Measurements from ENCODE around the gene SPAG9. TPM values are rescaled to one million over a fixed set of nuclear protein-coding genes. Genes with fewer than 3 reads are reported as not detected.
"Not testable (repeated sequence)": the region's sequence is repeated elsewhere in the genome, so short reads cannot be mapped to it uniquely, and the experiment has no call there.

Gene SPAG9
- total RNA-seq, 1 donor from 2014 or later: 55.4 TPM

DNA sequence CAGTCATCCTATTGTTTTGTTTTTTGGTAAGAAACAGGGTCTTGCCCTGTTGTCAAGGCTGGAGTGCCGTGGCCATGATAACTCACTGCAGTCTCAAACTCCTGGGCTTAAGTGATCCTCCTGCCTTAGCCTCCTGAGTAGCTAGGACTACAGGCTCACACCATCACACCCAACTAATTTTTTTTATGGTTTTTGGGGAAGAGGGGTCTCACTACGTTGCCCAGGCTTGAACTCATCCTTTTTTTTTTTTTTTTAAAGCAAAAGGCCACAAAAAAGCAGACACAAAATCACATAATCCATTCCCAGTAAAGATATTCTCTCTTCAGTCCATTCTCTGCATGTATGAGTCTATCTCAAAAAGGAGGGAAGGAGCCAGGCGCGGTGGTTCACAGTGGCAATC lies 5.5 kb downstream of the SPAG9 start:
- H3K4me3 Mint-ChIP-seq (ENCODE audit: low read depth): no peak overlapping the region
- DNase-seq (ENCODE audit: low spot score, unreplicated experiment): no peak
- no peaks in the 10 kb centered on the region for H3K9me3 Mint-ChIP-seq (ENCODE audit: low read depth)
- peak overlapping the region; percentile 18 for H3K27ac Mint-ChIP-seq
- peaks cover 3% of the 10 kb centered on the region for H3K36me3 Mint-ChIP-seq (ENCODE audit: insufficient read depth)
- TF ChIP-seq, protein P1, sequence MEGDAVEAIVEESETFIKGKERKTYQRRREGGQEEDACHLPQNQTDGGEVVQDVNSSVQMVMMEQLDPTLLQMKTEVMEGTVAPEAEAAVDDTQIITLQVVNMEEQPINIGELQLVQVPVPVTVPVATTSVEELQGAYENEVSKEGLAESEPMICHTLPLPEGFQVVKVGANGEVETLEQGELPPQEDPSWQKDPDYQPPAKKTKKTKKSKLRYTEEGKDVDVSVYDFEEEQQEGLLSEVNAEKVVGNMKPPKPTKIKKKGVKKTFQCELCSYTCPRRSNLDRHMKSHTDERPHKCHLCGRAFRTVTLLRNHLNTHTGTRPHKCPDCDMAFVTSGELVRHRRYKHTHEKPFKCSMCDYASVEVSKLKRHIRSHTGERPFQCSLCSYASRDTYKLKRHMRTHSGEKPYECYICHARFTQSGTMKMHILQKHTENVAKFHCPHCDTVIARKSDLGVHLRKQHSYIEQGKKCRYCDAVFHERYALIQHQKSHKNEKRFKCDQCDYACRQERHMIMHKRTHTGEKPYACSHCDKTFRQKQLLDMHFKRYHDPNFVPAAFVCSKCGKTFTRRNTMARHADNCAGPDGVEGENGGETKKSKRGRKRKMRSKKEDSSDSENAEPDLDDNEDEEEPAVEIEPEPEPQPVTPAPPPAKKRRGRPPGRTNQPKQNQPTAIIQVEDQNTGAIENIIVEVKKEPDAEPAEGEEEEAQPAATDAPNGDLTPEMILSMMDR (IDR thresholded peaks at IDR 0.05; ENCODE audit: unreplicated experiment): no peak
- H3K4me1 Mint-ChIP-seq (ENCODE audit: low read depth): peaks cover 16% of the 10 kb centered on the region
- H3K27me3 Mint-ChIP-seq: no peaks in the 10 kb centered on the region

DNA sequence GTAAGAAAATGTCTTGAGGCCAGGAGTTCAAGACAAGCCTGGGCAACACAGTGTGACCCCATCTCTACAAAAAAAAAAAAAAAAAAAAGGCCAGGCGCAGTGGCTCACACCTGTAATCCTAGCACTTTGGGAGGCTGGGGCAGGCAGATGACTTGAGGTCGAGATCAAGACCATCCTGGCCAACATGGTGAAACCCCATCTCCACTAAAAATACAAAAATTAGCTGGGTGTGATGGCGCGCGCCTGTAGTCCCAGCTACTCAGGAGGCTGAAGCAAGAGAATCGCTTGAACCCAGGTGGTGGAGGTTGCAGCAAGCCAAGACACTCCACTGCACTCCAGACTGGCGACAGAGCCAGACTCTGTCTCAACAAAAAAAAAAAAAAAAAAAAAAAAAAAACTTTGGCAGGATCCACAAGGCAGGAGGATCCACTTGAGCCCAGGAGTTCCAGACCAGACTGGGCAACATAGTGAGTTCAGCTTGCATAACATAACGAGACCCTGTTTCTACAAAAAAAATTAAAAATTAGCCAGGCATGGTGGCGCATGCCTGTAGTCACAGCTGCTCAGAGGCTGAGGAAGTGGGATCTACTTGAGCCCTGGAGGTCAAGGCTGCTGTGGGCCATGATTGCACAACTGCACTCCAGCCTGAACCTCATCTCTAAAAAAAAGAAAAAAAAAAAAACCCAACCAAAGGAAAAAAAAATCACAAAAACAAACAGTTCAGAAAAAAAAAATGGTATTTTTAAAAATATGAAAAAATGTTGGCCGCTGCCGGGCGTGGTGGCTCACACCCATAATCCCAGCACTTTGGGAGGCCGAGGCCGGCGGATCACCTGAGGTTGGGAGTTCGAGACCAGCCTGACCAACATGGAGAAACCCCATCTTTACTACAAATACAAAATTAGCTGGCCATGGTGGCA lies 8.1 kb downstream of the SPAG9 start:
- DNase-seq (ENCODE audit: low spot score, unreplicated experiment); H3K27ac Mint-ChIP-seq; H3K9me3 Mint-ChIP-seq (ENCODE audit: low read depth); H3K27me3 Mint-ChIP-seq; H3K4me3 Mint-ChIP-seq (ENCODE audit: low read depth); H3K4me1 Mint-ChIP-seq (ENCODE audit: low read depth); H3K36me3 Mint-ChIP-seq (ENCODE audit: insufficient read depth): not testable (repeated sequence)

DNA sequence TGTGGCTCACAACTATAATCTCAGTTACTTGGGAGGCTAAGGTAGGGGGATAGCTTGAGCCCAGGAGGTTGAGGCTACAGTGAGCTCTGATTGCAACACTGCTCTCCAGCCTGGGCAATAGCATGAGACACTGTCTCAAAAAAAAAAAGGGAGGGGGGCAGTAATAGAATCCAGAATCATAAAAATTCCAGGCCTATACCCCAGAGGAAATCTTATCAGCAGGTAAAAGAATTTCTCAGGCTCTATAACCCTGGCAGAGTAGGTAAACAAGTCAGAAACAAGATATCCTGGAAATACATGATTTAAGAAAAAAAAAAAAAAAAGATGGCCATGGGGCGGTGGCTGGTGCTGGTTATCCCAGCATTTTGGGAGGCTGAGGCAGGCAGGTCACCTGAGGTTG lies 12.9 kb downstream of the SPAG9 start:
- Mint-ChIP-seq H3K27ac (peak overlapping the region; percentile 83), H3K36me3 (ENCODE audit: insufficient read depth) (peaks cover 8% of the 10 kb centered on the region), H3K4me3 (ENCODE audit: low read depth) (no peak overlapping the region), H3K4me1 (ENCODE audit: low read depth) (peaks cover 18% of the 10 kb centered on the region), H3K9me3 (ENCODE audit: low read depth) (no peaks in the 10 kb centered on the region), H3K27me3 (no peaks in the 10 kb centered on the region)
- TF ChIP-seq, protein P1 (IDR thresholded peaks at IDR 0.05; ENCODE audit: unreplicated experiment): no peak
- no peak for DNase-seq (ENCODE audit: low spot score, unreplicated experiment)

DNA sequence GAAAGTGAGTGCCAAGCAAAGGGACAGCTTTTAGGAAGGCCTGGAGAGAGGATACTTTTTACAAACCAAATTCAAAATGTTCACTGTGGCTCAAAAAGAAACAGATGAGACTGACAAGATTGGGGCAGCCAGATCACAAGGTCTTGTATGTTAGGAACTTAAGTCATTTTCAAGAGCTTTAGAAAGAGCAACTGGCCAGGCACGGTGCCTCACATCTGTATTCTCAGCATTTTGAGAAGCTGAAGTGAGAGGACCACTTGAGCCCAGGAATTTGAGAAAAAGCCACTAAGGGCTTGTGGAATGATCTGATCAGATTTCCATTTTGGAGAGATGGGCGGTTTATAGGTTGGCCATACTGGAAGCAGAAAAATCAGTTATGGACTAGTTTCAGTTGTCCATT lies 17.2 kb downstream of the SPAG9 start:
- H3K27me3 Mint-ChIP-seq: no peaks in the 10 kb centered on the region
- TF ChIP-seq, protein P1 (IDR thresholded peaks at IDR 0.05; ENCODE audit: unreplicated experiment): no peak
- H3K9me3 Mint-ChIP-seq (ENCODE audit: low read depth): no peaks in the 10 kb centered on the region
- H3K27ac Mint-ChIP-seq: peak overlapping the region; percentile 73
- no peak overlapping the region for H3K4me3 Mint-ChIP-seq (ENCODE audit: low read depth)
- peaks cover 18% of the 10 kb centered on the region for H3K4me1 Mint-ChIP-seq (ENCODE audit: low read depth)
- peaks cover 5% of the 10 kb centered on the region for H3K36me3 Mint-ChIP-seq (ENCODE audit: insufficient read depth)
- no peak for DNase-seq (ENCODE audit: low spot score, unreplicated experiment)

DNA sequence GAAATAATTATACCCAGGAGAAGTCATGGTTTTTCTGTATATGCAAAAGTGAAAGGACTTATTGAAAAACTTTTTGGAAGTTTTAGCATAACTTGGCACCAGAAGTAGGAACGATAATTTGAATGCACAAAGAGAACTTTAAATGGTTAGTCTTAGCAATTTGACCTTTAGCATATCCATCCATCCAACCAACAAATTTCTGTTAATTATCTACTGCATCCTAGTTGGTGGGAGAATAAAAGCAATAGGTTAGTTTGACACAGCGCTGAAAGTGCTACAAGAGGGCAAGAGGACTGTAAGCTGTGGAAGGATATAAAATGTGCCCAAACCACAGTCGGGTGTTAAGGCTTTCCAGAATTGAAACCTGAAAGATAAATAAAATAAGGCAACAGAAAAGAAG lies 17.6 kb downstream of the SPAG9 start:
- no peak for DNase-seq (ENCODE audit: low spot score, unreplicated experiment)
- TF ChIP-seq, protein P1 (IDR thresholded peaks at IDR 0.05; ENCODE audit: unreplicated experiment): no peak
- no peaks in the 10 kb centered on the region for H3K27me3 Mint-ChIP-seq
- H3K27ac Mint-ChIP-seq: peak overlapping the region; percentile 73
- H3K4me3 Mint-ChIP-seq (ENCODE audit: low read depth): no peak overlapping the region
- peaks cover 19% of the 10 kb centered on the region for H3K4me1 Mint-ChIP-seq (ENCODE audit: low read depth)
- no peaks in the 10 kb centered on the region for H3K9me3 Mint-ChIP-seq (ENCODE audit: low read depth)
- H3K36me3 Mint-ChIP-seq (ENCODE audit: insufficient read depth): peaks cover 5% of the 10 kb centered on the region
